ENCODE results near the gene MYO3B. TPM values are rescaled to one million over a fixed set of nuclear protein-coding genes. Genes with fewer than 3 reads are reported as not detected.

Gene MYO3B
- total RNA-seq, 1 experiment from 2014 or later = 0.50 TPM

DNA sequence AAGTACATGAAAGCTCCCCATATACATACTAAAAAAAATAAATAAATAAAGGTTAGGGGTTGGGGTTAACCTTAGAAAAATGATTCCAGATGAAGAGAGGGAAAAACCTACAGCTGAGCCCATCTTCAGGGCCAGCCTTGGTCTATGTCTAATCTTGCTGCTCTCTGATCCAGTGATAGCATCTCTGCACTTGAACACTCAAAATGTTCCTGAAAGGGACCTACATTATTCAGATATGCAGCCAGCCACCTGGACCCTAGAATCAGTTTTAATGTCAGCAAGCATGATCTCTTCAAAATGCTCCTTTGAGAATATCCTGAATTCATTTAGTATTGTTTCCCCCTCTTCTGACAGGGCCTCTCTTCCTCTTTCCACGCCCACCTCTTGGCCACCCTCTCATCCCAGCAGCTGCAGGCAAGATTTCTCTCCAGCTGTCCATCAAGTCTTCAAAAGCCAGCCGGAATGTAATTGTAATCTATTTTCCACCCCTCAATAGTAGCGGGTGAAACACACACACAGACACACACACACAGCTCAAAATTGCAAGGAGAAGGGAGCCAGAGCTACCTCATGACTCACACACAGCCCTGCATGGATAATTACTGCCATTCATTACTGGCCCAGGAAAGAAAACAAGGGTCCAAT lies 135.5 kb downstream of the MYO3B start:
- DNase-seq (ENCODE audit: low spot score) = no peak
- ChIA-PET CTCF (no interaction called here), POLR2A (no interaction called here)
- peaks cover 3% of the 10 kb centered on the region; the same call in 1 of the 2 replicates for H3K36me3 Mint-ChIP-seq
- TF ChIP-seq NFYB (CRISPR knock-in tag; conservative IDR thresholded peaks at IDR 0.05; ENCODE audit: low read depth) = no peak
- no peak overlapping the region for H3K4me3 Mint-ChIP-seq
- peaks cover 10% of the 10 kb centered on the region for H3K9me3 Mint-ChIP-seq
- no peak overlapping the region for H3K27ac Mint-ChIP-seq
- peaks cover 3% of the 10 kb centered on the region; the same call in 1 of the 2 replicates for H3K4me1 Mint-ChIP-seq
- no peaks in the 10 kb centered on the region for H3K27me3 Mint-ChIP-seq (ENCODE audit: low read depth)
- no peak for ATAC-seq

DNA sequence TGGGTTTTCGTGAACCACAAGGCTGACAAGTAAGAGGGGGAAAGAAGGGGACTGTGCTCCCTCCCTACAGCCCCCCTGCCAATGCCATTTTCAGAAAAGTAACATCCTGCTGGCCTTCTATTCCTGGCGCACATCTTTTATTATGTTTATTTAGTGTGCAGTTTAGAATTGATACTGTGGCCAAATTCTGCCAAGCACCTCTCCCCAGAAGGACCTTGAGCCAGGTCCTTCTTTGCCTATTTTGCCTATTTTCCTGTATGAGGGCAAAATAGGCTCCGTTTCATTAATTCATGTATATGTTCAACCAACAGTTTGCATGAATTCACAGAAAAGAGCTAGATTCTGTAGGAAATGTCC lies 136.0 kb downstream of the MYO3B start:
- CTCF ChIA-PET = no interaction called here
- ATAC-seq = no peak
- POLR2A ChIA-PET = no interaction called here
- Mint-ChIP-seq H3K4me3 (no peak overlapping the region), H3K36me3 (peaks cover 6% of the 10 kb centered on the region), H3K9me3 (peaks cover 15% of the 10 kb centered on the region), H3K27me3 (ENCODE audit: low read depth) (no peaks in the 10 kb centered on the region), H3K4me1 (peaks cover 3% of the 10 kb centered on the region; the same call in 1 of the 2 replicates), H3K27ac (no peak overlapping the region)
- DNase-seq (ENCODE audit: low spot score) = no peak
- TF ChIP-seq GABPB1 (CRISPR knock-in tag; IDR thresholded peaks at IDR 0.05) (no peak), MLX (CRISPR knock-in tag; IDR thresholded peaks at IDR 0.05) (no peak), ZNF121 (CRISPR knock-in tag; IDR thresholded peaks at IDR 0.05) (no peak), NFATC4 (CRISPR knock-in tag; IDR thresholded peaks at IDR 0.05) (no peak), ESRRA (CRISPR knock-in tag; IDR thresholded peaks at IDR 0.05; ENCODE audit: borderline replicate concordance) (no peak), CREM (CRISPR knock-in tag; IDR thresholded peaks at IDR 0.05) (no peak), TP53 (CRISPR knock-in tag; IDR thresholded peaks at IDR 0.05) (no peak), CBFB (CRISPR knock-in tag; IDR thresholded peaks at IDR 0.05; ENCODE audit: low read depth) (no peak), OVOL2 (CRISPR knock-in tag; IDR thresholded peaks at IDR 0.05; ENCODE audit: borderline replicate concordance) (no peak), IRF2 (CRISPR knock-in tag; IDR thresholded peaks at IDR 0.05; ENCODE audit: borderline replicate concordance, low read depth) (no peak)
- TF ChIP-seq, protein P1, sequence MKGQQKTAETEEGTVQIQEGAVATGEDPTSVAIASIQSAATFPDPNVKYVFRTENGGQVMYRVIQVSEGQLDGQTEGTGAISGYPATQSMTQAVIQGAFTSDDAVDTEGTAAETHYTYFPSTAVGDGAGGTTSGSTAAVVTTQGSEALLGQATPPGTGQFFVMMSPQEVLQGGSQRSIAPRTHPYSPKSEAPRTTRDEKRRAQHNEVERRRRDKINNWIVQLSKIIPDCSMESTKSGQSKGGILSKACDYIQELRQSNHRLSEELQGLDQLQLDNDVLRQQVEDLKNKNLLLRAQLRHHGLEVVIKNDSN (CRISPR knock-in tag; IDR thresholded peaks at IDR 0.05) = no peak
- TF ChIP-seq, protein P2, sequence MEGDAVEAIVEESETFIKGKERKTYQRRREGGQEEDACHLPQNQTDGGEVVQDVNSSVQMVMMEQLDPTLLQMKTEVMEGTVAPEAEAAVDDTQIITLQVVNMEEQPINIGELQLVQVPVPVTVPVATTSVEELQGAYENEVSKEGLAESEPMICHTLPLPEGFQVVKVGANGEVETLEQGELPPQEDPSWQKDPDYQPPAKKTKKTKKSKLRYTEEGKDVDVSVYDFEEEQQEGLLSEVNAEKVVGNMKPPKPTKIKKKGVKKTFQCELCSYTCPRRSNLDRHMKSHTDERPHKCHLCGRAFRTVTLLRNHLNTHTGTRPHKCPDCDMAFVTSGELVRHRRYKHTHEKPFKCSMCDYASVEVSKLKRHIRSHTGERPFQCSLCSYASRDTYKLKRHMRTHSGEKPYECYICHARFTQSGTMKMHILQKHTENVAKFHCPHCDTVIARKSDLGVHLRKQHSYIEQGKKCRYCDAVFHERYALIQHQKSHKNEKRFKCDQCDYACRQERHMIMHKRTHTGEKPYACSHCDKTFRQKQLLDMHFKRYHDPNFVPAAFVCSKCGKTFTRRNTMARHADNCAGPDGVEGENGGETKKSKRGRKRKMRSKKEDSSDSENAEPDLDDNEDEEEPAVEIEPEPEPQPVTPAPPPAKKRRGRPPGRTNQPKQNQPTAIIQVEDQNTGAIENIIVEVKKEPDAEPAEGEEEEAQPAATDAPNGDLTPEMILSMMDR (IDR thresholded peaks at IDR 0.05) = no peak
- TF ChIP-seq, protein P3, sequence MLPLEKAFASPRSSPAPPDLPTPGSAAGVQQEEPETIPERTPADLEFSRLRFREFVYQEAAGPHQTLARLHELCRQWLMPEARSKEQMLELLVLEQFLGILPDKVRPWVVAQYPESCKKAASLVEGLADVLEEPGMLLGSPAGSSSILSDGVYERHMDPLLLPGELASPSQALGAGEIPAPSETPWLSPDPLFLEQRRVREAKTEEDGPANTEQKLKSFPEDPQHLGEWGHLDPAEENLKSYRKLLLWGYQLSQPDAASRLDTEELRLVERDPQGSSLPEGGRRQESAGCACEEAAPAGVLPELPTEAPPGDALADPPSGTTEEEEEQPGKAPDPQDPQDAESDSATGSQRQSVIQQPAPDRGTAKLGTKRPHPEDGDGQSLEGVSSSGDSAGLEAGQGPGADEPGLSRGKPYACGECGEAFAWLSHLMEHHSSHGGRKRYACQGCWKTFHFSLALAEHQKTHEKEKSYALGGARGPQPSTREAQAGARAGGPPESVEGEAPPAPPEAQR (CRISPR knock-in tag; IDR thresholded peaks at IDR 0.05) = no peak

DNA sequence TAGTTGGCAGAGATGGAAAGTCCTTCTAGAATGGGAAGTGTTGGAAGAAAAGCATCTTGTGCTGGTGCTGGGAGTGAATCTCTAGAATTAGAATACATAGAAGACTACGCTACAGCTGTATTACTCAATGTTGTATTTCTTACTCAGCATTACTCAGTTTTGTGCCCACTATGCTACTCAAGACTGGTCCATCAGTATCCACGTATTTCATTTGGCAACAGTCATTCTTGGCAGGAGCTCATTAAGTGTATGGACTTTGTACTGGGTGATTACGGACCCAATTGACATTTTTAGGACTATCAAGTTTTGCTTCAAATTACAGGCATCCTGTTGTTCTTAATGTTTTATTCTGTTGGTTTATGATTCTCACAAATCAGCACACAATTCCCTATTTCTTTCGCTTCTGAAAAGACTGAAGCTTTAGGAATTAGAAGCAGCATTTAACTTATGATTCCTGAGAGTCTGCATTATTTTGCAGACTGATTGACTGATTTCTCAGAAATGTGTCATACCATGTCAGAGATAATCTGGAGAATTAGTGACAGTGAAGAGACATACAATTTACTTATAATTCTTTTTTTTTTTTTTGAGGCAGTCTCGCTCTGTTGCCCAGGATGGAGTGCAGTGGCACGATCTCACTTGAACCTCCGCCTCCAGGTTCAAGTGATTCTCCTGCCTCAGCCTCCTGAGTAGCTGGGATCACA lies 136.9 kb downstream of the MYO3B start:
- Mint-ChIP-seq H3K27ac (no peak overlapping the region), H3K36me3 (peaks cover 15% of the 10 kb centered on the region), H3K9me3 (peaks cover 24% of the 10 kb centered on the region), H3K27me3 (ENCODE audit: low read depth) (no peaks in the 10 kb centered on the region), H3K4me1 (peaks cover 3% of the 10 kb centered on the region; the same call in 1 of the 2 replicates), H3K4me3 (no peak overlapping the region)
- ATAC-seq (no peak), DNase-seq (ENCODE audit: low spot score) (no peak)
- ChIA-PET CTCF (no interaction called here), POLR2A (no interaction called here)
- TF ChIP-seq MXD4 (CRISPR knock-in tag; IDR thresholded peaks at IDR 0.05; ENCODE audit: borderline replicate concordance) (no peak), USF2 (CRISPR knock-in tag; IDR thresholded peaks at IDR 0.05) (no peak), ZMAT4 (CRISPR knock-in tag; IDR thresholded peaks at IDR 0.05) (no peak), NR1H2 (CRISPR knock-in tag; IDR thresholded peaks at IDR 0.05) (no peak), SMAD3 (CRISPR knock-in tag; IDR thresholded peaks at IDR 0.05; ENCODE audit: borderline replicate concordance) (no peak), ZNF671 (CRISPR knock-in tag; IDR thresholded peaks at IDR 0.05) (no peak), FOXK1 (CRISPR knock-in tag; IDR thresholded peaks at IDR 0.05) (no peak)
- TF ChIP-seq, protein P4, sequence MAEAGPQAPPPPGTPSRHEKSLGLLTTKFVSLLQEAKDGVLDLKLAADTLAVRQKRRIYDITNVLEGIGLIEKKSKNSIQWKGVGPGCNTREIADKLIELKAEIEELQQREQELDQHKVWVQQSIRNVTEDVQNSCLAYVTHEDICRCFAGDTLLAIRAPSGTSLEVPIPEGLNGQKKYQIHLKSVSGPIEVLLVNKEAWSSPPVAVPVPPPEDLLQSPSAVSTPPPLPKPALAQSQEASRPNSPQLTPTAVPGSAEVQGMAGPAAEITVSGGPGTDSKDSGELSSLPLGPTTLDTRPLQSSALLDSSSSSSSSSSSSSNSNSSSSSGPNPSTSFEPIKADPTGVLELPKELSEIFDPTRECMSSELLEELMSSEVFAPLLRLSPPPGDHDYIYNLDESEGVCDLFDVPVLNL (CRISPR knock-in tag; IDR thresholded peaks at IDR 0.05; ENCODE audit: borderline replicate concordance, low read depth) = no peak
- TF ChIP-seq, protein P1 (CRISPR knock-in tag; IDR thresholded peaks at IDR 0.05) = no peak

All from WTC11 (cell line).